Measurements from ENCODE around the gene EML2.

EML2 gene

DNA sequence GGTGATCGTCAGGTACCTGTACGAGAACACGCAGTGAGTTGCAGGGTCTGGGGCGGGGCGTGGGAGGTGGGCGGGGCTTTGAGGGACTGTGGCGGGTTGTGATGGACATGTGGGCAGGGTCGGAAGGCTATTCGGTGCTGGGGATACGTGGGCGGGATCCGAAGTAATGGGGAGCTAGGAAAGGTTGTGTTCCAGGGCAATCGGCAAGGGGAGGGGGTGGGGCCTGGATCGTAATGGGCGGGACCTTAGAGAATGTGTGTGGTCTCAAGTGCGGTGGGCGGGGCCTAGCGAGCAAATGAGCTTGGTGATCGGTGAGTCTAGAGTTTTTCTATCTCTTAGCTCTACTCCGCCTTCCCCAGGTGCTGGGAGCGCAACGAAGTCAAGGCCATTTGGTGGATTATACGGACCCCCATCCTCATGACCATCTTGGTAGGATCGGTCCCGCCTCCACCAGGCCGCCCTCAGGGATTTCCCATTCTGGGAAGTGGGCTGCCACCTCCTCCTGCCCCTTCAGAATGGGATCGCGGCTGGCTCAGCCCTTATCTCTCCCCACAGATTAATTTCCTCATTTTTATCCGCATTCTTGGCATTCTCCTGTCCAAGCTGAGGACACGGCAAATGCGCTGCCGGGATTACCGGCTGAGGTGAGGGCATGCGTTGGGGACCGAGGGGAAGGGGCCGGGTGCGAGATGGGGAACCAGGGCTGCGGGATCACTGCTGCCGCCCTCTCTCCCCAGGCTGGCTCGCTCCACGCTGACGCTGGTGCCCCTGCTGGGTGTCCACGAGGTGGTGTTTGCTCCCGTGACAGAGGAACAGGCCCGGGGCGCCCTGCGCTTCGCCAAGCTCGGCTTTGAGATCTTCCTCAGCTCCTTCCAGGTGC lies 38.4 kb upstream of the EML2 start:
- TF ChIP-seq, protein P1, sequence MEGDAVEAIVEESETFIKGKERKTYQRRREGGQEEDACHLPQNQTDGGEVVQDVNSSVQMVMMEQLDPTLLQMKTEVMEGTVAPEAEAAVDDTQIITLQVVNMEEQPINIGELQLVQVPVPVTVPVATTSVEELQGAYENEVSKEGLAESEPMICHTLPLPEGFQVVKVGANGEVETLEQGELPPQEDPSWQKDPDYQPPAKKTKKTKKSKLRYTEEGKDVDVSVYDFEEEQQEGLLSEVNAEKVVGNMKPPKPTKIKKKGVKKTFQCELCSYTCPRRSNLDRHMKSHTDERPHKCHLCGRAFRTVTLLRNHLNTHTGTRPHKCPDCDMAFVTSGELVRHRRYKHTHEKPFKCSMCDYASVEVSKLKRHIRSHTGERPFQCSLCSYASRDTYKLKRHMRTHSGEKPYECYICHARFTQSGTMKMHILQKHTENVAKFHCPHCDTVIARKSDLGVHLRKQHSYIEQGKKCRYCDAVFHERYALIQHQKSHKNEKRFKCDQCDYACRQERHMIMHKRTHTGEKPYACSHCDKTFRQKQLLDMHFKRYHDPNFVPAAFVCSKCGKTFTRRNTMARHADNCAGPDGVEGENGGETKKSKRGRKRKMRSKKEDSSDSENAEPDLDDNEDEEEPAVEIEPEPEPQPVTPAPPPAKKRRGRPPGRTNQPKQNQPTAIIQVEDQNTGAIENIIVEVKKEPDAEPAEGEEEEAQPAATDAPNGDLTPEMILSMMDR (IDR thresholded peaks at IDR 0.05; ENCODE audit: low read depth, low read length): peak; percentile 22
- H3K4me3 ChIP-seq (replicated peaks in 1 of 2; ENCODE audit: low read depth in 2 of 2, low read length in 2 of 2): peak overlapping the region; percentile 21 to 39
- DNase-seq (ENCODE audit: low read depth in 2 of 2): peak; percentile 61 to 92

DNA sequence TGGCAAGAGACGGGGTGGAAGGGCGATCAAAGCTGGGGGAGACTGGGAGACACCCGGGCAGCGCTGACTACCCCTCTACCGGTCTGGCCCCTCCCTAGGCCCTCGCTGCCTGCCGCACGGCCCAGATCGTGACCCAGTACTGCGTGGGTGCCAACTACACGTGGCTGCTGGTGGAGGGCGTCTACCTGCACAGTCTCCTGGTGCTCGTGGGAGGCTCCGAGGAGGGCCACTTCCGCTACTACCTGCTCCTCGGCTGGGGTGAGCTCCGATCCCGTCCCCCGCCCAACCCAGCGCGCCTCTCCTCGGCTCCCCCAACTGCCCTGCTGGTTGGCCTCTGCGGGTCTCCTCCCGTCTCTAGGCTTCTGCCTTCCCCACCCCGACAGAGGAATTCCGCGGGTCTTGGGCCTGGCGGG lies 37.7 kb upstream of the EML2 start:
- H3K4me3 ChIP-seq (replicated peaks in 1 of 2; ENCODE audit: low read depth in 2 of 2, low read length in 2 of 2): peak overlapping the region in 1 of 2 donors; percentile 39
- no peak for DNase-seq (ENCODE audit: low read depth in 2 of 2)
- TF ChIP-seq, protein P1 (IDR thresholded peaks at IDR 0.05; ENCODE audit: low read depth, low read length): no peak

DNA sequence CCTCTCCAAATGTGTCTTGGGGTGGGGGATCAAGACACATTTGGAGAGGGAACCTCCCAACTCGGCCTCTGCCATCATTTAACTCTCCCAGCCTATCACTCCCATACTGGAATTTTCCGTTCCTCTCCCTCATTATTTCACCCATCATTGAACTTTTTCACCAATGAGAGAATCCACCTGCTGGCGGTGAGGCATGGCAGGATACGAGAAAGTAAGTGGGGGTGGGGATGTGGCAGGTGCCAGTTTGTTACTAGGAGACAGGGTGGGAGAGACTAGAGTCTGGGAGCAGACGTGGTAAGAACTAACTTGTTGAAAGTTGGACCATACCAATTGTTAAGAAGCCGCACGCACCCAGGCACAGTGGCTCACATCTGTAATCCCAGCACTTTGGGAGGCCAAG lies 35.7 kb upstream of the EML2 start:
- TF ChIP-seq, protein P1 (IDR thresholded peaks at IDR 0.05; ENCODE audit: low read depth, low read length): no peak
- no peak for DNase-seq (ENCODE audit: low read depth in 2 of 2)
- no peak overlapping the region for H3K4me3 ChIP-seq (replicated peaks in 1 of 2; ENCODE audit: low read depth in 2 of 2, low read length in 2 of 2)

DNA sequence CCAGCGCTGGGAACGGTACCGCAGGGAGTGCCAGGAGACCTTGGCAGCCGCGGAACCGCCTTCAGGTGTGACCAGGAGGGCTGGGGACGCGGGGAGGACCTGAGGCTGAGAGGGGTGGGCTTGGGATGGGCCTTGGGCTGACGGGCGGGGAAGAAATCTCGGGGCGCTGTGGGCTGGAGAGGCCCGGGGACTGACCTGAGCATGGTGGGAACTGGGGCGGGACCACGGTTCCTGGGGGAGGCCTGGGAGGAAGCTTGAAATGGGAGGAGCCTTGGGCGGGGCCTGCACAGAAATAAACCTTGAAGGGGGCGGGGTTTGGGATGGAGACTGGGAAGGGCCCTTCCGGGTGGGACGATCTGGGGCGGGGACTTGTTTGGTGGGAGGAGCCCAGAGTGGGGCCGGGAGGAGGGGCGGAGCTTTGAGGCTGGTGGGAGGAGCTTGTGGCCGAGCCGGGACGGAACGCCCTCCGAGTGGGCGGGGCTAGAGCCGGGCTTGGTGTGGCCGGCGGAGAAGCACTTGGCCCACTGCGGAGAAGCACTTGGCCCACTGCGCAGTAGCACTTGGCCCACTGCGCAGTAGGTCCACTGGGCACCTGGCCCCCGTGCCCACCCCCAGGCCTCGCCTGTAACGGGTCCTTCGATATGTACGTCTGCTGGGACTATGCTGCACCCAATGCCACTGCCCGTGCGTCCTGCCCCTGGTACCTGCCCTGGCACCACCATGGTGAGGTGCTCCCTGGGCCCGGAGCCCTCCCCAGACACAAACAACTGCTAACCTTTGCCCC lies 31.7 kb upstream of the EML2 start:
- peak overlapping the region; percentile 21 to 24 for H3K4me3 ChIP-seq (replicated peaks in 1 of 2; ENCODE audit: low read depth in 2 of 2, low read length in 2 of 2)
- TF ChIP-seq, protein P1 (IDR thresholded peaks at IDR 0.05; ENCODE audit: low read depth, low read length): no peak
- DNase-seq (ENCODE audit: low read depth in 2 of 2): peak; percentile 74 to 88

DNA sequence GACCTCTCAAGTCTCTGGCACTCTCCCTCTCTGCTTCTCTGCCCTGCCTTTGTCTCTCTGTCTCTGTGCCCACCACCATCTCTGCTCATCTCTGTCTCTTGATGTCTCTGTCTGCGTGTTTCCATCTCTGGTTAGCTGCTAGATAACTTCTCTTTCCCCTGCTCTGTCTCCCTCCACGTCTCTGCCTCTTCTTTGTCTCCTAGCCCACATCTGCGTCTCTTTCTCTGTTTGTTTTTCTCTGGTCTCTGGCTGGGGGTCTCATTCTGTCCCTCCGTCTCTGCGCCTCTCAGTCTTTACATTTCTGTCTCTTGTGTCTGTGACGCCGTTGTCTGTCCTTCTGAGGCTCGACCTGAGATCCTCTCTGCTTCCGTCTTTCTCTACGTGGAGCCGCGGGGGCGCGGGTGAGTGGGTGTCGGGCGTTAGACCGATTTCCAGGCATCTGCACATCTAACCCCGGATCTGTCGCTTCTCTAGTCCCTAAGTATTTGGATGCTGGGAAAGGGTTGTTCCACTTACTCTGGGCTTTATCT lies 29.2 kb upstream of the EML2 start:
- no peak for DNase-seq (ENCODE audit: low read depth in 2 of 2)
- TF ChIP-seq, protein P1 (IDR thresholded peaks at IDR 0.05; ENCODE audit: low read depth, low read length): no peak

DNA sequence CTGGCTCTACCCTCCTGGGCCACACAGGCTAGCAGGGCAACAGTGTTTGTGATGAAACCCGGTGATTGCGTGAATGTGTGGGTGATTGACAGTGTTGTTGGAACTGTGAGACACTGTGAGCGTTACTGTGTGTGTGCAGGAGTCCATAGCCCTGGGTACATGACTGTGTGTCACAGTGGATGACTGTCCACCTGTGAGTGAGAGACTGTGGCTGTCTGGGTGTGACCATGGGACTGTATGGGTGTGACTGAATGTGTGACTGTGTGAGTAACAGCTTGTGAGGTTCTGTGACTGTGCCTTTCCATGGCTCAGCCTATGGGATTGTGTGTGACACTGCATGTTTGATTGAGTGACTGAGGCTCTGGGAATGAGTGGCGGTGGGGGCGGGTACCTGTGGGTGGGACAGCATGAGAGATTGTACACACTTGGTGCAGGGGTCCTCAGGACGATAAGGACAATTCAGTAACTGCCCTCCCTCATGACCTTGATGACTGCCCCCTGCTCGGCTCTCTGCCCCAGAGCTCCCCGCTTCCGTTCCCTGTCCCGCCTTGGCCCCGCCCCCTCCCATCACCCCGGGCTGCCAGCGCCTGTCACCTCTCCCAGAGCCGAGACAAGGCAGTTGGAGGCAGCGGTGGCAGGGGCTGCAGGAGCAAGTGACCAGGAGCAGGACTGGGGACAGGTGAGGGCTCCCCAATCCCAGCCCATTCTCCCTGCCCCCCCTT lies 28.6 kb upstream of the EML2 start, which contains the start of gene GIPR:
Gene GIPR (plus strand): TSS at position 602 of the 722 bp plus-strand sequence. CDS start 1,300 bp downstream, outside the sequence.
- DNase-seq (ENCODE audit: low read depth in 2 of 2): peak in 1 of 2 donors; percentile 31
- H3K4me3 ChIP-seq (replicated peaks in 1 of 2; ENCODE audit: low read depth in 2 of 2, low read length in 2 of 2): peak within 1 kb of the TSS; percentile 34 to 40
- TF ChIP-seq, protein P1 (IDR thresholded peaks at IDR 0.05; ENCODE audit: low read depth, low read length): no peak

More for the DNA sequence above, 29.2 kb upstream of the EML2 start:
- H3K4me3 ChIP-seq (replicated peaks in 1 of 2; ENCODE audit: low read depth in 2 of 2, low read length in 2 of 2): peak overlapping the region; percentile 34 to 40

All from cardiac fibroblast (primary cell).